Neural progenitor cell (in vitro differentiated cells): ENCODE results near the gene BRD1. TPM values are rescaled to one million over a fixed set of nuclear protein-coding genes. Genes with fewer than 3 reads are reported as not detected.

Experiments used
- DNase-seq: peaks from one replicate; pipeline ENCODE4 v3.0.0-alpha.2; 2016; ENCODE audit warnings: low spot score
- H2AFZ ChIP-seq: fragments of 200-600 bp; sonication (generic); replicated peaks from 2 replicates; pipeline ENCODE4 v1.6.1; 2016; ENCODE audit warnings: antibody characterized with exemption
- H3F3A ChIP-seq: fragments of 200-600 bp; sonication (generic); 2 replicates; pipeline ENCODE4 v1.6.1; 2016; ENCODE audit warnings: antibody characterized with exemption, low read depth
- H3K27ac ChIP-seq: fragments of 200-600 bp; sonication (generic); 2 replicates; pipeline ENCODE4 v1.5.1; 2016; ENCODE audit warnings: mild to moderate bottlenecking
- H3K27me3 ChIP-seq: fragments of 200-600 bp; sonication (generic); 2 replicates; pipeline ENCODE4 v1.6.1; 2016; ENCODE audit warnings: mild to moderate bottlenecking, moderate library complexity
- H3K36me3 ChIP-seq: fragments of 200-600 bp; sonication (generic); 2 replicates; pipeline ENCODE4 v1.5.1; 2016
- H3K4me1 ChIP-seq: fragments of 200-600 bp; sonication (generic); 2 replicates; pipeline ENCODE4 v1.6.1; 2016; ENCODE audit warnings: mixed run types
- H3K4me2 ChIP-seq: fragments of 200-600 bp; sonication (generic); 2 replicates; pipeline ENCODE4 v1.6.1; 2016
- H3K4me3 ChIP-seq: fragments of 200-600 bp; sonication (generic); 2 replicates; pipeline ENCODE4 v1.5.1; 2016
- H3K79me2 ChIP-seq: fragments of 200-600 bp; sonication (generic); 2 replicates; pipeline ENCODE4 v1.6.1; 2016; ENCODE audit warnings: low read depth
- H3K9ac ChIP-seq: fragments of 200-600 bp; sonication (generic); 2 replicates; pipeline ENCODE4 v1.6.1; 2016
- H3K9me3 ChIP-seq: fragments of 200-600 bp; sonication (generic); 2 replicates; pipeline ENCODE4 v1.5.1; 2016; ENCODE audit warnings: low read depth
- H4K20me1 ChIP-seq: fragments of 200-600 bp; sonication (generic); 2 replicates; pipeline ENCODE4 v1.6.1; 2016; ENCODE audit warnings: low read depth
- H3K27ac Mint-ChIP-seq: 3 replicates; pipeline ENCODE4 v1.8.0; 2021; ENCODE audit warnings: mixed read lengths
- H3K27me3 Mint-ChIP-seq: 2 replicates; pipeline ENCODE4 v1.8.0; 2022; ENCODE audit warnings: low read depth, mild to moderate bottlenecking, inconsistent platforms, moderate library complexity, mixed read lengths; ENCODE audit not compliant: insufficient read depth
- H3K36me3 Mint-ChIP-seq: 3 replicates; pipeline ENCODE4 v1.8.0; 2021; ENCODE audit warnings: mixed read lengths
- H3K4me1 Mint-ChIP-seq: 3 replicates; pipeline ENCODE4 v1.8.0; 2021; ENCODE audit warnings: mixed read lengths
- H3K4me3 Mint-ChIP-seq: 3 replicates; pipeline ENCODE4 v1.8.0; 2021; ENCODE audit warnings: mild to moderate bottlenecking, moderate library complexity, mixed read lengths
- H3K9me3 Mint-ChIP-seq: 3 replicates; pipeline ENCODE4 v1.8.0; 2020; ENCODE audit warnings: mixed read lengths
- CTCF ChIP-seq: fragments of 200-600 bp; sonication (generic); IDR thresholded peaks from 2 replicates; pipeline ENCODE4 v1.5.1; 2017; ENCODE audit warnings: antibody characterized with exemption, mild to moderate bottlenecking
- EZH2 ChIP-seq: fragments of 200-600 bp; sonication (generic); IDR thresholded peaks from 2 replicates; pipeline ENCODE4 v1.6.1; 2017; ENCODE audit warnings: antibody characterized with exemption, mild to moderate bottlenecking, moderate library complexity
- EZH2phosphoT487 ChIP-seq: fragments of 200-600 bp; sonication (generic); IDR thresholded peaks from 2 replicates; pipeline ENCODE4 v1.6.1; 2017; ENCODE audit warnings: antibody characterized with exemption
- total RNA-seq: library from RNA; depleted of rRNA; stranded (reverse); fragments of >200 nt; gene quantifications from 2 replicates; pipeline ENCODE4 v1.2.3, GENCODE V29; 2015; ENCODE audit warnings: low replicate concordance

Gene BRD1
- total RNA-seq, 1 donor from 2014 or later: 31.2 TPM

- peaks cover 5% of the 10 kb centered on the region for H3K4me1 Mint-ChIP-seq
- Histone ChIP-seq H3K36me3 (no peaks in the 10 kb centered on the region), H3K4me1 (no peaks in the 10 kb centered on the region), H3K27me3 (no peaks in the 10 kb centered on the region), H3K4me2 (no peak overlapping the region), H2AFZ (no peak overlapping the region), H3K4me3 (no peak overlapping the region), H3K9ac (no peak overlapping the region), H3K79me2 (peaks cover 87% of the 10 kb centered on the region), H4K20me1 (peaks cover 84% of the 10 kb centered on the region), H3K27ac (no peak overlapping the region), H3F3A (no peaks in the 10 kb centered on the region), H3K9me3 (no peaks in the 10 kb centered on the region)
- no peaks in the 10 kb centered on the region for H3K27me3 Mint-ChIP-seq
- H3K4me3 Mint-ChIP-seq: no peak overlapping the region
- no peak for TF ChIP-seq EZH2phosphoT487
- TF ChIP-seq EZH2: no peak
- no peak for TF ChIP-seq CTCF
- DNase-seq: no peak
- no peak overlapping the region for H3K27ac Mint-ChIP-seq
- H3K36me3 Mint-ChIP-seq: peaks cover 28% of the 10 kb centered on the region
- no peaks in the 10 kb centered on the region for H3K9me3 Mint-ChIP-seq
These were observed 30.0 kb downstream of the BRD1 start for GRCh38 chr22:49797706-49798105.

- no peak overlapping the region for H3K4me2 ChIP-seq
- H3K4me3 ChIP-seq: no peak overlapping the region
- no peak for DNase-seq
- H3K79me2 ChIP-seq: peaks cover 92% of the 10 kb centered on the region
- no peaks in the 10 kb centered on the region for H3K9me3 Mint-ChIP-seq
- no peak overlapping the region for H2AFZ ChIP-seq
- H3K9me3 ChIP-seq: no peaks in the 10 kb centered on the region
- no peaks in the 10 kb centered on the region for H3F3A ChIP-seq
- no peak for TF ChIP-seq EZH2
- TF ChIP-seq CTCF: no peak
- TF ChIP-seq EZH2phosphoT487: no peak
- no peak overlapping the region for H3K27ac ChIP-seq
- no peaks in the 10 kb centered on the region for H3K36me3 ChIP-seq
- peaks cover 88% of the 10 kb centered on the region for H4K20me1 ChIP-seq
- peaks cover 29% of the 10 kb centered on the region for H3K36me3 Mint-ChIP-seq
- no peak overlapping the region for H3K4me3 Mint-ChIP-seq
- peaks cover 5% of the 10 kb centered on the region for H3K4me1 Mint-ChIP-seq
- no peaks in the 10 kb centered on the region for H3K27me3 ChIP-seq
- H3K27ac Mint-ChIP-seq: no peak overlapping the region
- no peaks in the 10 kb centered on the region for H3K27me3 Mint-ChIP-seq
- H3K9ac ChIP-seq: no peak overlapping the region
- no peaks in the 10 kb centered on the region for H3K4me1 ChIP-seq
These were observed 30.9 kb downstream of the BRD1 start for GRCh38 chr22:49796596-49797270.

GRCh38 chr22:49795521-49795920, 32.2 kb downstream of the BRD1 start:
- Histone ChIP-seq H3K36me3 (no peaks in the 10 kb centered on the region), H3K9ac (no peak overlapping the region), H3K27ac (no peak overlapping the region), H3F3A (no peaks in the 10 kb centered on the region), H3K9me3 (no peaks in the 10 kb centered on the region), H3K4me1 (no peaks in the 10 kb centered on the region), H3K4me3 (no peak overlapping the region), H3K27me3 (no peaks in the 10 kb centered on the region), H3K4me2 (no peak overlapping the region), H2AFZ (no peak overlapping the region), H4K20me1 (peaks cover 88% of the 10 kb centered on the region), H3K79me2 (peaks cover 92% of the 10 kb centered on the region)
- Mint-ChIP-seq H3K9me3 (no peaks in the 10 kb centered on the region), H3K4me3 (no peak overlapping the region), H3K4me1 (peaks cover 3% of the 10 kb centered on the region), H3K27me3 (peaks cover 2% of the 10 kb centered on the region), H3K27ac (no peak overlapping the region), H3K36me3 (peaks cover 34% of the 10 kb centered on the region)
- no peak for DNase-seq
- no peak for TF ChIP-seq EZH2phosphoT487
- no peak for TF ChIP-seq CTCF
- TF ChIP-seq EZH2: no peak
